H1 (cell line): ENCODE results near the gene KCNMA1. TPM values are rescaled to one million over a fixed set of nuclear protein-coding genes. Genes with fewer than 3 reads are reported as not detected.

ENCODE experiments used
- CTCF ChIA-PET: fragments of 300-600 bp; sonication (Branson Sonifier 250); formaldehyde crosslinking; loops from one replicate; lab custom pipeline; 2021; ENCODE audit not compliant: partially characterized antibody; lab: Charles Lee
- POLR2A ChIA-PET: fragments of 300-600 bp; sonication (Branson Sonifier 250); formaldehyde crosslinking; loops from one replicate; lab custom pipeline; 2021; ENCODE audit warnings: inconsistent platforms; ENCODE audit not compliant: partially characterized antibody; lab: Charles Lee
- DNase-seq, 2 experiments: peaks; one replicate each; pipeline versions ENCODE4 v3.0.0 to v3.0.0-alpha.2; 2010 to 2022; ENCODE audit warnings: low spot score in 2 of 2, low read depth in 1 of 2, mixed read lengths in 1 of 2
- FAIRE-seq: peaks from 2 replicates; lab custom pipeline; 2011; peaks lifted over from hg19 to GRCh38; lab: Jason Lieb, UNC
- H2AFZ ChIP-seq: 2 replicates; pipeline ENCODE4 v1.8.1; 2012; ENCODE audit warnings: low read length, inconsistent platforms
- H2AK5ac ChIP-seq: 2 replicates; pipeline ENCODE4 v1.6.1; 2013; ENCODE audit warnings: low read depth, low read length
- H2BK120ac ChIP-seq: replicated peaks from 2 replicates; pipeline ENCODE3; 2013; ENCODE audit warnings: low read depth, low read length, inconsistent platforms
- H2BK12ac ChIP-seq: 2 replicates; pipeline ENCODE4 v1.6.1; 2013; ENCODE audit warnings: low read depth, low read length
- H2BK15ac ChIP-seq: 2 replicates; pipeline ENCODE4 v1.6.1; 2013; ENCODE audit warnings: low read length
- H2BK20ac ChIP-seq: 2 replicates; pipeline ENCODE4 v1.6.1; 2013; ENCODE audit warnings: low read length
- H2BK5ac ChIP-seq: 2 replicates; pipeline ENCODE4 v1.6.1; 2013; ENCODE audit warnings: low read depth, low read length
- H3K14ac ChIP-seq: 2 replicates; pipeline ENCODE4 v1.6.1; 2013; ENCODE audit warnings: inconsistent platforms; ENCODE audit not compliant: insufficient read length
- H3K18ac ChIP-seq: 2 replicates; pipeline ENCODE4 v1.6.1; 2013; ENCODE audit warnings: low read length; ENCODE audit errors: extremely low read depth
- H3K23ac ChIP-seq: 2 replicates; pipeline ENCODE4 v1.6.1; 2013; ENCODE audit warnings: inconsistent platforms; ENCODE audit not compliant: insufficient read length
- H3K23me2 ChIP-seq: 2 replicates; pipeline ENCODE4 v1.6.1; 2013; ENCODE audit warnings: low read depth, low read length
- H3K27ac ChIP-seq: 2 replicates; pipeline ENCODE4 v1.6.1; 2011; ENCODE audit warnings: low read depth, low read length, inconsistent platforms
- H3K27me3 ChIP-seq, 4 experiments: replicated peaks in 1 of 4; 1 replicate in 1 of 4; 2 replicates in 3 of 4; pipeline versions ENCODE4 v1.6.1 to v1.8.1; 2011 to 2013; ENCODE audit warnings: low read length in 3 of 4, mild to moderate bottlenecking in 3 of 4, inconsistent platforms in 2 of 4, mixed read lengths in 2 of 4, moderate library complexity in 1 of 4; ENCODE audit not compliant: control insufficient read depth in 3 of 4, insufficient read depth in 3 of 4; ENCODE audit errors: extremely low read depth in 1 of 4
- H3K36me3 ChIP-seq, 4 experiments: 2 replicates each; pipeline versions ENCODE4 v1.6.1 to v1.8.1; 2011 to 2013; ENCODE audit warnings: mild to moderate bottlenecking in 4 of 4, low read length in 3 of 4, moderate library complexity in 2 of 4, control low read depth in 1 of 4, inconsistent platforms in 1 of 4; ENCODE audit not compliant: insufficient read depth in 4 of 4, control insufficient read depth in 2 of 4
- H3K4ac ChIP-seq: replicated peaks from 2 replicates; pipeline ENCODE3; 2013; ENCODE audit warnings: low read length, low read depth, mixed read lengths, inconsistent platforms; ENCODE audit not compliant: insufficient read length
- H3K4me1 ChIP-seq, 4 experiments: replicated peaks in 1 of 4; 1 replicate in 1 of 4; 2 replicates in 3 of 4; pipeline versions ENCODE4 v1.6.1 to v1.8.1; 2011 to 2013; ENCODE audit warnings: low read length in 3 of 4, inconsistent platforms in 2 of 4, mixed read lengths in 1 of 4; ENCODE audit not compliant: insufficient read depth in 4 of 4, control insufficient read depth in 3 of 4
- H3K4me2 ChIP-seq, 2 experiments: 2 replicates each; pipeline versions ENCODE4 v1.6.1 to v1.8.1; 2011 to 2013; ENCODE audit warnings: low read depth in 2 of 2, low read length in 2 of 2, control low read depth in 1 of 2, inconsistent platforms in 1 of 2, mild to moderate bottlenecking in 1 of 2; ENCODE audit not compliant: insufficient read depth in 1 of 2
- H3K4me3 ChIP-seq, 4 experiments: fragments of 200-600, 300-600 bp in 1 of 4; sonication (generic), shearing (Covaris generic), sonication (Bioruptor Twin) in 1 of 4; 2 replicates each; pipeline versions ENCODE4 v1.5.1 to v1.8.1; 2011 to 2016; ENCODE audit warnings: low read length in 4 of 4, low read depth in 3 of 4, control low read depth in 2 of 4, inconsistent platforms in 2 of 4, mild to moderate bottlenecking in 2 of 4, mixed read lengths in 1 of 4, moderate library complexity in 1 of 4; ENCODE audit not compliant: insufficient read depth in 2 of 4; ENCODE audit errors: extremely low read depth in 1 of 4
- H3K56ac ChIP-seq: replicated peaks from 2 replicates; pipeline ENCODE3; 2013; ENCODE audit warnings: low read depth, mild to moderate bottlenecking, mixed read lengths, low read length, inconsistent platforms; ENCODE audit not compliant: insufficient read length
- H3K79me1 ChIP-seq: 2 replicates; pipeline ENCODE4 v1.6.1; 2013; ENCODE audit warnings: low read depth, low read length, control low read depth
- H3K79me2 ChIP-seq, 2 experiments: 2 replicates each; pipeline versions ENCODE4 v1.6.1 to v1.8.1; 2012 to 2013; ENCODE audit warnings: low read length in 2 of 2, mild to moderate bottlenecking in 2 of 2, inconsistent platforms in 1 of 2; ENCODE audit not compliant: insufficient read depth in 2 of 2, control insufficient read depth in 1 of 2
- H3K9ac ChIP-seq, 4 experiments: replicated peaks in 1 of 4; 1 replicate in 1 of 4; 2 replicates in 3 of 4; pipeline versions ENCODE4 v1.6.1 to v1.8.1; 2011 to 2013; ENCODE audit warnings: low read depth in 3 of 4, low read length in 3 of 4, control low read depth in 2 of 4, mild to moderate bottlenecking in 2 of 4, moderate library complexity in 2 of 4, inconsistent platforms in 1 of 4; ENCODE audit errors: extremely low read depth in 1 of 4
- H3K9me3 ChIP-seq, 2 experiments: 2 replicates each; pipeline versions ENCODE4 v1.6.1 to v1.8.1; 2012 to 2013; ENCODE audit warnings: mild to moderate bottlenecking in 2 of 2, moderate library complexity in 2 of 2, control low read depth in 1 of 2, inconsistent platforms in 1 of 2, low read depth in 1 of 2, low read length in 1 of 2, mixed read lengths in 1 of 2; ENCODE audit not compliant: insufficient read depth in 2 of 2
- H4K20me1 ChIP-seq, 2 experiments: replicated peaks in 1 of 2; 2 replicates each; pipeline versions ENCODE3 to v1.8.1; 2011 to 2013; ENCODE audit warnings: inconsistent platforms in 2 of 2, low read length in 2 of 2, mild to moderate bottlenecking in 1 of 2; ENCODE audit not compliant: insufficient read depth in 2 of 2, control insufficient read depth in 1 of 2
- H4K5ac ChIP-seq: 2 replicates; pipeline ENCODE4 v1.6.1; 2013; ENCODE audit warnings: low read length, low read depth, mixed read lengths, inconsistent platforms; ENCODE audit not compliant: insufficient read length
- H4K8ac ChIP-seq: 2 replicates; pipeline ENCODE4 v1.8.0; 2013; ENCODE audit warnings: mild to moderate bottlenecking, moderate library complexity, low read length, inconsistent platforms; ENCODE audit not compliant: insufficient read depth; ENCODE audit errors: extremely low read depth
- H4K91ac ChIP-seq: replicated peaks from 2 replicates; pipeline ENCODE3; 2013; ENCODE audit warnings: low read length, mixed read lengths, inconsistent platforms; ENCODE audit not compliant: insufficient read length
- GTF2F1 ChIP-seq: IDR thresholded peaks from 2 replicates; pipeline ENCODE4 v1.6.1; 2012; ENCODE audit warnings: low read depth, low read length, improper control_type of control experiment, borderline replicate concordance
- WGBS, 2 experiments: shearing (Covaris generic) in 1 of 2; methylation state at CpG; one replicate each; pipeline versions ENCODE4 v1.1.6 to v1.1.7; 2013 to 2015; ENCODE audit warnings: low lambda C conversion rate in 2 of 2, mixed read lengths in 2 of 2, inconsistent platforms in 1 of 2, low coverage in 1 of 2, missing lambda C conversion rate in 1 of 2; ENCODE audit not compliant: insufficient replicate concordance in 2 of 2, insufficient coverage in 1 of 2, insufficient read length in 1 of 2; ENCODE audit errors: extremely low coverage in 1 of 2, missing lambda C conversion rate in 1 of 2; 5-methylcytosine and 5-hydroxymethylcytosine counted together
- polyA plus RNA-seq, 7 experiments: library from polyadenylated mRNA; depleted of rRNA in 3 of 7; stranded (reverse) in 5 of 7; unstranded in 2 of 7; fragments of >200 nt in 5 of 7; fragments of 200-250 nt in 2 of 7; gene quantifications; 1 replicate in 5 of 7; 2 replicates in 1 of 7; 4 replicates in 1 of 7; pipeline versions ENCODE4 v1.2.1 to v1.2.3, GENCODE V29; 2011 to 2013; ENCODE audit warnings: missing spikeins in 2 of 7, mixed read lengths in 2 of 7
- total RNA-seq: library from RNA; stranded (reverse); fragmentation: NEBNext Ultra II Directional; extraction: Animal tissue kit (Norgen Biotek cat#: 25700); gene quantifications from 2 replicates; pipeline ENCODE4 v1.2.1, GENCODE V29; 2021

KCNMA1 gene
- total and polyA plus RNA-seq, 2 of the 8 experiments (the other 6 are each of a cell fraction or from before 2014, with no cell fraction given), result 10.2 to 11.1 TPM

DNA sequence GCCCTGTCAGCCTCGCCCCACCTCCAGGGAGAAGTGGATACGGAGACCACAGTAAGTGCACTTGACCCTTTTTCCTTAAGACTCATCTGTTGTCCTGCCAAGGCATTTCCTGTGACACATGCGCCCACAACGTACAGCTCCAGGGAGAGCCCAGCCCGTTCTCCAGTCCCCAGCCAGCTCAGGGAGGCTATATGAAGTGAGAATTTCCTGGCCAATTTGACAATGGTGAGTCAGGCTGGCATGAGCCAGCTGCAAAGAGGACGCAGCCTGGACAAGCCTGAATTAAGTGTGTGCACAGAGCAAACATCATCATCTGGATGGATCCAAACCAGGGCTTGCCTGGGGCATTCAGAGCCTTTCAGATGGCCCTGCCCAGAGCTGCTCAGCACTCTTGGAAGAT, 244.8 kb downstream of the KCNMA1 start:
- Histone ChIP-seq H4K5ac (no peak overlapping the region), H3K9me3 (no peaks in the 10 kb centered on the region), H2AK5ac (no peak overlapping the region; the same call in 1 of the 2 replicates), H2BK15ac (no peak overlapping the region), H3K4me1 (peaks cover 0 to 8% (median 5%) of the 10 kb centered on the region in 4 experiments; a peak in 4 of 7 replicates), H3K23me2 (no peaks in the 10 kb centered on the region), H3K23ac (no peak overlapping the region), H2BK120ac (no peak overlapping the region), H3K9ac (no peak overlapping the region), H4K91ac (no peak overlapping the region), H4K8ac (no peak overlapping the region), H3K36me3 (no peaks in the 10 kb centered on the region), H3K79me2 (no peaks in the 10 kb centered on the region), H3K4me3 (no peak overlapping the region), H3K79me1 (no peaks in the 10 kb centered on the region), H3K18ac (no peak overlapping the region), H3K27me3 (no peaks in the 10 kb centered on the region), H3K4ac (no peak overlapping the region), H2BK20ac (no peak overlapping the region), H3K27ac (no peak overlapping the region), H3K4me2 (no peak overlapping the region), H2BK12ac (no peak overlapping the region), H4K20me1 (no peaks in the 10 kb centered on the region), H2BK5ac (no peak overlapping the region), H3K14ac (no peak overlapping the region), H2AFZ (no peak overlapping the region), H3K56ac (no peak overlapping the region)
- WGBS, 2 experiments, result 88% methylated on average over 6 of the region's 6 CpGs; no CpG with 5 or more reads in 1 of the 2 experiments
- DNase-seq, result no peak
- FAIRE-seq, result no peak
- POLR2A ChIA-PET, result interaction anchor here (1.3 to 2.2 kb wide), 3 partner anchors 8 to 13 kb away, joined by 4 to 7 read pairs (median 7); no protein-coding TSS in a partner anchor
- no peak for TF ChIP-seq GTF2F1
- CTCF ChIA-PET, result interaction anchor here (0.7 to 7.3 kb wide), 29 partner anchors 8 to 255 kb away, joined by 3 to 49 read pairs (median 5); no protein-coding TSS in a partner anchor
